MM.1S (cell line): ENCODE measurements around the gene SIL1.

Experiments used
- CTCF ChIP-seq: fragments of 300-600 bp; sonication (generic); IDR thresholded peaks from 2 replicates; pipeline ENCODE4 v1.5.1; 2016; ENCODE audit warnings: antibody characterized with exemption, low read length, mixed read lengths
- EZH2 ChIP-seq: fragments of 300-600 bp; sonication (generic); optimal IDR thresholded peaks from 2 replicates; pipeline ENCODE3; 2017; ENCODE audit warnings: low read depth, mild to moderate bottlenecking, antibody characterized with exemption, low read length, mixed read lengths

GRCh38 chr5:138951986-138952735 is 246.0 kb downstream of the SIL1 start:
- TF ChIP-seq CTCF: no peak
- TF ChIP-seq EZH2: no peak
